H9 (cell line): ENCODE results near the gene DCC. TPM values are rescaled to one million over a fixed set of nuclear protein-coding genes. Genes with fewer than 3 reads are reported as not detected.

Source experiments
- DNase-seq: peaks from one replicate; pipeline ENCODE4 v3.0.0-alpha.2; 2017
- H2AFZ ChIP-seq: one replicate; pipeline ENCODE4 v1.6.1; 2013; ENCODE audit warnings: mild to moderate bottlenecking, low read length, control low read depth, moderate library complexity
- H2AK5ac ChIP-seq: 2 replicates; pipeline ENCODE4 v1.6.1; 2013; ENCODE audit warnings: low read length, control low read depth, mixed read lengths; ENCODE audit not compliant: insufficient read length
- H2BK120ac ChIP-seq: one replicate; pipeline ENCODE4 v1.6.1; 2013; ENCODE audit warnings: low read depth, mild to moderate bottlenecking, low read length, control low read depth, inconsistent platforms; ENCODE audit not compliant: poor library complexity, severe bottlenecking
- H2BK12ac ChIP-seq: 2 replicates; pipeline ENCODE4 v1.6.1; 2013; ENCODE audit warnings: low read length, control low read depth, mixed read lengths, low read depth; ENCODE audit not compliant: insufficient read length
- H2BK15ac ChIP-seq: 2 replicates; pipeline ENCODE4 v1.6.1; 2013; ENCODE audit warnings: low read depth, low read length, control low read depth
- H2BK20ac ChIP-seq: one replicate; pipeline ENCODE4 v1.6.1; 2013; ENCODE audit warnings: low read depth, mild to moderate bottlenecking, low read length, control low read depth, inconsistent platforms; ENCODE audit not compliant: poor library complexity, severe bottlenecking
- H2BK5ac ChIP-seq: 2 replicates; pipeline ENCODE4 v1.6.1; 2013; ENCODE audit warnings: low read length, control low read depth, mixed read lengths; ENCODE audit not compliant: insufficient read length
- H3K14ac ChIP-seq: 2 replicates; pipeline ENCODE4 v1.6.1; 2013; ENCODE audit warnings: low read length, control low read depth; ENCODE audit not compliant: insufficient read depth
- H3K18ac ChIP-seq: 2 replicates; pipeline ENCODE4 v1.6.1; 2013; ENCODE audit warnings: low read depth, mild to moderate bottlenecking, mixed read lengths, low read length, control low read depth; ENCODE audit not compliant: insufficient read length
- H3K23ac ChIP-seq: 2 replicates; pipeline ENCODE4 v1.6.1; 2013; ENCODE audit warnings: low read length, control low read depth, mixed read lengths, low read depth; ENCODE audit not compliant: insufficient read length
- H3K23me2 ChIP-seq: 2 replicates; pipeline ENCODE4 v1.6.1; 2013; ENCODE audit warnings: low read depth, mild to moderate bottlenecking, mixed read lengths, low read length, control low read depth; ENCODE audit not compliant: insufficient read length, poor library complexity, severe bottlenecking
- H3K27ac ChIP-seq: 2 replicates; pipeline ENCODE4 v1.5.1; 2013; ENCODE audit warnings: low read length, control low read depth, mixed read lengths, low read depth; ENCODE audit not compliant: insufficient read length
- H3K27me3 ChIP-seq: 2 replicates; pipeline ENCODE4 v1.6.1; 2013; ENCODE audit warnings: low read length, control low read depth, inconsistent platforms; ENCODE audit not compliant: insufficient read depth
- H3K4ac ChIP-seq: 2 replicates; pipeline ENCODE4 v1.6.1; 2013; ENCODE audit warnings: low read depth, mild to moderate bottlenecking, control low read depth, inconsistent platforms, low read length, moderate library complexity
- H3K4me1 ChIP-seq: 2 replicates; pipeline ENCODE4 v1.6.1; 2013; ENCODE audit warnings: low read length, control low read depth, inconsistent platforms; ENCODE audit not compliant: insufficient read depth
- H3K4me2 ChIP-seq: 2 replicates; pipeline ENCODE4 v1.6.1; 2013; ENCODE audit warnings: low read length, control low read depth, mixed read lengths; ENCODE audit not compliant: insufficient read length, insufficient read depth
- H3K56ac ChIP-seq: 2 replicates; pipeline ENCODE4 v1.6.1; 2013; ENCODE audit warnings: low read depth, mild to moderate bottlenecking, mixed read lengths, low read length, control low read depth; ENCODE audit not compliant: insufficient read length
- H3K79me1 ChIP-seq: 2 replicates; pipeline ENCODE4 v1.6.1; 2013; ENCODE audit warnings: low read depth, mild to moderate bottlenecking, moderate library complexity, low read length, control low read depth, inconsistent platforms; ENCODE audit not compliant: insufficient read depth, poor library complexity, severe bottlenecking
- H3K79me2 ChIP-seq: 2 replicates; pipeline ENCODE4 v1.6.1; 2013; ENCODE audit warnings: low read length, control low read depth, inconsistent platforms; ENCODE audit not compliant: insufficient read depth
- H3K9ac ChIP-seq: 2 replicates; pipeline ENCODE4 v1.6.1; 2013; ENCODE audit warnings: low read length, control low read depth, mixed read lengths; ENCODE audit not compliant: insufficient read length; ENCODE audit errors: extremely low read depth
- H3K9me3 ChIP-seq: one replicate; pipeline ENCODE4 v1.6.1; 2013; ENCODE audit warnings: low read depth, low read length, inconsistent platforms; ENCODE audit not compliant: control insufficient read depth
- H3T11ph ChIP-seq: one replicate; pipeline ENCODE4 v1.6.1; 2013; ENCODE audit warnings: mild to moderate bottlenecking, low read length, control low read depth, inconsistent platforms
- H4K20me1 ChIP-seq: one replicate; pipeline ENCODE4 v1.6.1; 2013; ENCODE audit not compliant: control insufficient read depth, insufficient read length, insufficient read depth
- H4K5ac ChIP-seq: 2 replicates; pipeline ENCODE4 v1.6.1; 2013; ENCODE audit warnings: low read depth, mild to moderate bottlenecking, mixed read lengths, low read length, control low read depth; ENCODE audit not compliant: insufficient read length
- H4K8ac ChIP-seq: replicated peaks from 2 replicates; pipeline ENCODE4 v1.6.1; 2013; ENCODE audit warnings: low read length, control low read depth, mixed read lengths, low read depth; ENCODE audit not compliant: insufficient read length
- H4K91ac ChIP-seq: 2 replicates; pipeline ENCODE4 v1.6.1; 2013; ENCODE audit warnings: low read depth, mild to moderate bottlenecking, moderate library complexity, mixed read lengths, low read length, control low read depth; ENCODE audit not compliant: insufficient read length
- H3K27ac Mint-ChIP-seq, 3 experiments: 2 replicates in 2 of 3; 3 replicates in 1 of 3; pipeline ENCODE4 v1.8.0; 2020 to 2021; ENCODE audit warnings: mixed read lengths in 3 of 3, mild to moderate bottlenecking in 1 of 3, moderate library complexity in 1 of 3
- H3K27me3 Mint-ChIP-seq: 2 replicates; pipeline ENCODE4 v1.8.0; 2021; ENCODE audit warnings: low read depth, mild to moderate bottlenecking, moderate library complexity, mixed read lengths
- H3K36me3 Mint-ChIP-seq, 3 experiments: 2 replicates in 2 of 3; 3 replicates in 1 of 3; pipeline ENCODE4 v1.8.0; 2020 to 2021; ENCODE audit warnings: low read depth in 3 of 3, mixed read lengths in 3 of 3; ENCODE audit not compliant: insufficient read depth in 1 of 3
- H3K4me1 Mint-ChIP-seq, 2 experiments: 2 replicates each; pipeline ENCODE4 v1.8.0; 2020; ENCODE audit warnings: mixed read lengths in 2 of 2
- H3K4me3 Mint-ChIP-seq, 2 experiments: 2 replicates in 1 of 2; 3 replicates in 1 of 2; pipeline ENCODE4 v1.8.0; 2020 to 2021; ENCODE audit warnings: mild to moderate bottlenecking in 2 of 2, mixed read lengths in 2 of 2, moderate library complexity in 1 of 2
- H3K9me3 Mint-ChIP-seq, 2 experiments: 2 replicates in 1 of 2; 3 replicates in 1 of 2; pipeline ENCODE4 v1.8.0; 2020; ENCODE audit warnings: mild to moderate bottlenecking in 2 of 2, mixed read lengths in 2 of 2, moderate library complexity in 1 of 2
- WGBS: extraction: QIAGEN DNeasy Blood & Tissue Kit; methylation state at CpG from one replicate; pipeline ENCODE4 v1.1.7; 2013; ENCODE audit warnings: missing lambda C conversion rate, low lambda C conversion rate, mixed read lengths; ENCODE audit not compliant: insufficient read length; ENCODE audit errors: extremely low coverage; 5-methylcytosine and 5-hydroxymethylcytosine counted together
- total RNA-seq: library from RNA; stranded (reverse); gene quantifications from 2 replicates; pipeline ENCODE4 v1.2.1, GENCODE V29; 2021
- TF ChIP-seq, protein P1 (sequence below): fragments of 200-600 bp; sonication (generic); conservative IDR thresholded peaks from 3 replicates; pipeline ENCODE4 v1.8.0; 2021; ENCODE audit warnings: antibody characterized with exemption, mild to moderate bottlenecking

DCC gene
- total RNA-seq, 1 experiment from 2014 or later = 0.35 TPM

DNA sequence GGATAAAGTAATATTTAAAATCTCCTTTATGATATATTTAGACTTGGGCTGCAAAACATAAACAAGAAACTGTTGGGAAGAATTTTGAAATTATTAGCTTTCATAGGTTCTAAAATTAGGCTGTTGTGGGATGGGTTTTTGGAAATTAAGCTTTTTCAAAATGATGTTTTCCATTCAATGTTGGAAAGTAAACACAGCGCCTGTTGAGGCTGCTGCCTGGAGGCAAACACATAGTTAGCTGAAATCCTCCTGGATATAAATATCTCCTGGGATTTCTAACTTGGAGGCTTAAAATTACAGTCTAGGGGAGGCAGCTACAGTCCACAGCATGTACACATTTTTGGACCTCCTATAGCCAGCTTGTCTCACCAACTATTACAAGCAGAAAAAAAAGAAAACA is 197.3 kb downstream of the DCC start:
- Histone ChIP-seq H3K9me3 (no peaks in the 10 kb centered on the region), H3T11ph (no peak overlapping the region), H3K79me2 (no peaks in the 10 kb centered on the region), H3K23ac (no peak overlapping the region), H2BK12ac (no peak overlapping the region), H2AFZ (no peak overlapping the region), H3K4me1 (no peaks in the 10 kb centered on the region), H3K27ac (no peak overlapping the region), H4K20me1 (no peaks in the 10 kb centered on the region), H3K4ac (no peak overlapping the region), H4K8ac (no peak overlapping the region), H3K9ac (no peak overlapping the region), H3K79me1 (no peaks in the 10 kb centered on the region), H2AK5ac (no peak overlapping the region), H3K23me2 (no peaks in the 10 kb centered on the region), H4K91ac (no peak overlapping the region), H3K18ac (no peak overlapping the region), H2BK20ac (no peak overlapping the region), H3K4me2 (no peak overlapping the region), H3K27me3 (no peaks in the 10 kb centered on the region), H2BK5ac (no peak overlapping the region), H4K5ac (no peak overlapping the region), H3K56ac (no peak overlapping the region), H2BK15ac (no peak overlapping the region), H2BK120ac (no peak overlapping the region), H3K14ac (no peak overlapping the region)
- DNase-seq = no peak
- Mint-ChIP-seq H3K36me3 (no peaks in the 10 kb centered on the region), H3K27ac (no peak overlapping the region), H3K4me1 (no peaks in the 10 kb centered on the region), H3K4me3 (no peak overlapping the region), H3K27me3 (no peaks in the 10 kb centered on the region), H3K9me3 (peaks cover 3 to 6% of the 10 kb centered on the region in 2 experiments; a peak in 2 of 5 replicates)
- TF ChIP-seq, protein P1, sequence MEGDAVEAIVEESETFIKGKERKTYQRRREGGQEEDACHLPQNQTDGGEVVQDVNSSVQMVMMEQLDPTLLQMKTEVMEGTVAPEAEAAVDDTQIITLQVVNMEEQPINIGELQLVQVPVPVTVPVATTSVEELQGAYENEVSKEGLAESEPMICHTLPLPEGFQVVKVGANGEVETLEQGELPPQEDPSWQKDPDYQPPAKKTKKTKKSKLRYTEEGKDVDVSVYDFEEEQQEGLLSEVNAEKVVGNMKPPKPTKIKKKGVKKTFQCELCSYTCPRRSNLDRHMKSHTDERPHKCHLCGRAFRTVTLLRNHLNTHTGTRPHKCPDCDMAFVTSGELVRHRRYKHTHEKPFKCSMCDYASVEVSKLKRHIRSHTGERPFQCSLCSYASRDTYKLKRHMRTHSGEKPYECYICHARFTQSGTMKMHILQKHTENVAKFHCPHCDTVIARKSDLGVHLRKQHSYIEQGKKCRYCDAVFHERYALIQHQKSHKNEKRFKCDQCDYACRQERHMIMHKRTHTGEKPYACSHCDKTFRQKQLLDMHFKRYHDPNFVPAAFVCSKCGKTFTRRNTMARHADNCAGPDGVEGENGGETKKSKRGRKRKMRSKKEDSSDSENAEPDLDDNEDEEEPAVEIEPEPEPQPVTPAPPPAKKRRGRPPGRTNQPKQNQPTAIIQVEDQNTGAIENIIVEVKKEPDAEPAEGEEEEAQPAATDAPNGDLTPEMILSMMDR = no peak
- WGBS = no CpG with 5 or more reads among the region's 1 CpG
